Caco-2 (cell line): ENCODE data around the gene MRPS23. TPM values are rescaled to one million over a fixed set of nuclear protein-coding genes. Genes with fewer than 3 reads are reported as not detected.

ENCODE experiments used
- BruUV-seq: library from RNA; stranded (reverse); fragments of 400-500 nt; replicated peaks from 2 replicates; lab custom pipeline; 2021; lab: Mats Ljungman, UMichigan
- CTCF ChIA-PET: fragments of 300-600 bp; sonication (Branson Sonifier 250); formaldehyde crosslinking; loops from one replicate; lab custom pipeline; 2022; ENCODE audit warnings: antibody characterized with exemption; lab: Charles Lee
- POLR2A ChIA-PET: fragments of 300-600 bp; sonication (Branson Sonifier 250); formaldehyde crosslinking; loops from one replicate; lab custom pipeline; 2022; ENCODE audit warnings: antibody characterized with exemption; lab: Charles Lee
- DNase-seq, 2 experiments: peaks; one replicate each; pipeline versions ENCODE4 v3.0.0 to v3.0.0-alpha.2; 2020 to 2022
- H3K27me3 ChIP-seq: replicated peaks from 2 replicates; pipeline ENCODE4 v1.6.0; 2011; ENCODE audit warnings: low read length; ENCODE audit not compliant: control insufficient read depth, insufficient read depth
- H3K36me3 ChIP-seq: 2 replicates; pipeline ENCODE4 v1.5.1; 2011; ENCODE audit warnings: low read length; ENCODE audit not compliant: control insufficient read depth, insufficient read depth
- H3K4me1 ChIP-seq: fragments of 250-450 bp; sonication (Bioruptor Pico); 2 replicates; pipeline ENCODE4 v1.5.1; 2020; ENCODE audit warnings: mild to moderate bottlenecking
- H3K4me3 ChIP-seq: 2 replicates; pipeline ENCODE4 v1.5.1; 2011; ENCODE audit warnings: low read depth, mild to moderate bottlenecking, control low read depth, low read length
- H3K9me3 ChIP-seq: fragments of 250-450 bp; sonication (Bioruptor Pico); 2 replicates; pipeline ENCODE4 v1.5.1; 2020; ENCODE audit warnings: mild to moderate bottlenecking, moderate library complexity
- H3K27ac Mint-ChIP-seq: one replicate; pipeline ENCODE4 v1.8.0; 2022; ENCODE audit warnings: mixed read lengths; ENCODE audit not compliant: unreplicated experiment
- H3K27me3 Mint-ChIP-seq: one replicate; pipeline ENCODE4 v1.8.0; 2022; ENCODE audit warnings: mixed read lengths; ENCODE audit not compliant: insufficient read depth, unreplicated experiment
- H3K36me3 Mint-ChIP-seq: one replicate; pipeline ENCODE4 v1.8.0; 2022; ENCODE audit warnings: mild to moderate bottlenecking, mixed read lengths; ENCODE audit not compliant: insufficient read depth, unreplicated experiment
- H3K4me1 Mint-ChIP-seq: one replicate; pipeline ENCODE4 v1.8.0; 2022; ENCODE audit warnings: low read depth, mixed read lengths; ENCODE audit not compliant: unreplicated experiment
- H3K4me3 Mint-ChIP-seq: one replicate; pipeline ENCODE4 v1.8.0; 2022; ENCODE audit warnings: mild to moderate bottlenecking, moderate library complexity, mixed read lengths; ENCODE audit not compliant: unreplicated experiment
- H3K9me3 Mint-ChIP-seq: one replicate; pipeline ENCODE4 v1.8.0; 2022; ENCODE audit warnings: mixed read lengths; ENCODE audit not compliant: unreplicated experiment
- intact Hi-C: fragments of 100-400 bp; cut with micrococcal nuclease; formaldehyde crosslinking; loops from one replicate; pipeline ENCODE4 v1.10.0; 2022; ENCODE audit not compliant: unreplicated experiment
- total RNA-seq: library from RNA; stranded (reverse); gene quantifications from 2 replicates; pipeline ENCODE4 v1.2.3, GENCODE V29; 2022
- TF ChIP-seq, protein P1 (sequence below), 2 experiments: fragments of 200-600 bp in 1 of 2; IDR thresholded peaks; 1 replicate in 1 of 2; 2 replicates in 1 of 2; pipeline versions ENCODE4 v1.5.1 to v1.8.0; 2011 to 2022; ENCODE audit warnings: antibody characterized with exemption in 1 of 2, control low read depth in 1 of 2, inconsistent platforms in 1 of 2, low read depth in 1 of 2, low read length in 1 of 2, mild to moderate bottlenecking in 1 of 2, moderate library complexity in 1 of 2; ENCODE audit not compliant: insufficient read depth in 1 of 2, severe bottlenecking in 1 of 2, unreplicated experiment in 1 of 2

MRPS23 gene
- total RNA-seq, 1 experiment from 2014 or later: 72.9 TPM

DNA sequence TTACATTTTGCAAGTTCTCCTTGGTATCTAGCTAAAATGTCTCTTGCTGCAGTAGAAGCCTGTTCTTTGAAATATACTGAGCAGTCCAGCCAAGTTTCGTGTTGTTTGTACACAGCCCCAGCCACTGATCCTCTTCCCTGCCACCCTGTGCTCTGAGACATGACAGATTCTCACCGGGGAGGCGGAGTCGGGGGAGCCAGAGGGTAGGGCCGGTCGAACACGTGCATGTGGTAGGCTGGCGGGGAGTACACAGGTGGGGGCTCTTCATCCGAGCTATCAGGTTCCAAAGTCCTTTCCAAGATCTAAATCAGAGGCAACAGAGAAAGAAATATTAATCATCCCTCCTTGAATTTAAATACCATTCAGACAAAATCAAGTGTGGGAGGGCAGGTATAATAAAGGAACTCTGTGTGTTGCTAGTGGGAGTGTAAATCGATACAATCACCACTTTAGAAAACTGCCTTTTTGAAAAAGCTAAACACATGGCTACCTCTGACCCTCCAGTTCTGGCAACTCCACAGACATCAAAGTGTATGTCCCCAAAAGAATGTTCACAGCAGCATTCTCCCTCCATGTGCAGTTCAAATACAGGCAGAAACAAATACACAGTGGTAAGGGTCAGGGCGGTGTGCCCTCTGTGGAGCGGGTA lies 29.7 kb upstream of the MRPS23 start:
- Histone ChIP-seq H3K4me1 (peaks cover 44% of the 10 kb centered on the region), H3K9me3 (no peaks in the 10 kb centered on the region), H3K27me3 (no peaks in the 10 kb centered on the region), H3K36me3 (peaks cover 1% of the 10 kb centered on the region; the same call in 1 of the 2 replicates), H3K4me3 (no peak overlapping the region)
- peaks cover 13% of the 10 kb centered on the region for H3K36me3 Mint-ChIP-seq
- ChIA-PET CTCF (interaction anchor here (0.6 to 1.1 kb wide), 5 partner anchors 13 to 128 kb away, joined by 3 to 7 read pairs (median 3); partner anchors contain the start of gene SRSF1), POLR2A (interaction anchor here (1.2 to 1.5 kb wide), 2 partner anchors 19 to 128 kb away, joined by 4 to 6 read pairs; partner anchors contain the start of gene SRSF1)
- intact Hi-C loops: loop anchor here (2.0 kb wide), 1 partner anchor 19 kb away; no protein-coding TSS in a partner anchor
- peaks cover 51% of the 10 kb centered on the region for H3K4me1 Mint-ChIP-seq
- peak overlapping the region; percentile 53 for H3K4me3 Mint-ChIP-seq
- TF ChIP-seq, protein P1, sequence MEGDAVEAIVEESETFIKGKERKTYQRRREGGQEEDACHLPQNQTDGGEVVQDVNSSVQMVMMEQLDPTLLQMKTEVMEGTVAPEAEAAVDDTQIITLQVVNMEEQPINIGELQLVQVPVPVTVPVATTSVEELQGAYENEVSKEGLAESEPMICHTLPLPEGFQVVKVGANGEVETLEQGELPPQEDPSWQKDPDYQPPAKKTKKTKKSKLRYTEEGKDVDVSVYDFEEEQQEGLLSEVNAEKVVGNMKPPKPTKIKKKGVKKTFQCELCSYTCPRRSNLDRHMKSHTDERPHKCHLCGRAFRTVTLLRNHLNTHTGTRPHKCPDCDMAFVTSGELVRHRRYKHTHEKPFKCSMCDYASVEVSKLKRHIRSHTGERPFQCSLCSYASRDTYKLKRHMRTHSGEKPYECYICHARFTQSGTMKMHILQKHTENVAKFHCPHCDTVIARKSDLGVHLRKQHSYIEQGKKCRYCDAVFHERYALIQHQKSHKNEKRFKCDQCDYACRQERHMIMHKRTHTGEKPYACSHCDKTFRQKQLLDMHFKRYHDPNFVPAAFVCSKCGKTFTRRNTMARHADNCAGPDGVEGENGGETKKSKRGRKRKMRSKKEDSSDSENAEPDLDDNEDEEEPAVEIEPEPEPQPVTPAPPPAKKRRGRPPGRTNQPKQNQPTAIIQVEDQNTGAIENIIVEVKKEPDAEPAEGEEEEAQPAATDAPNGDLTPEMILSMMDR (IDR thresholded peaks at IDR 0.05; ENCODE audit: insufficient read depth in 1 of 2, low read depth in 1 of 2, low read length in 1 of 2, severe bottlenecking in 1 of 2, unreplicated experiment in 1 of 2): no peak
- no peaks in the 10 kb centered on the region for H3K9me3 Mint-ChIP-seq
- no peaks in the 10 kb centered on the region for H3K27me3 Mint-ChIP-seq
- peak overlapping the region; percentile 86 for H3K27ac Mint-ChIP-seq
- peak; percentile 59 to 66 for DNase-seq
- no TSS peak for BruUV-seq

DNA sequence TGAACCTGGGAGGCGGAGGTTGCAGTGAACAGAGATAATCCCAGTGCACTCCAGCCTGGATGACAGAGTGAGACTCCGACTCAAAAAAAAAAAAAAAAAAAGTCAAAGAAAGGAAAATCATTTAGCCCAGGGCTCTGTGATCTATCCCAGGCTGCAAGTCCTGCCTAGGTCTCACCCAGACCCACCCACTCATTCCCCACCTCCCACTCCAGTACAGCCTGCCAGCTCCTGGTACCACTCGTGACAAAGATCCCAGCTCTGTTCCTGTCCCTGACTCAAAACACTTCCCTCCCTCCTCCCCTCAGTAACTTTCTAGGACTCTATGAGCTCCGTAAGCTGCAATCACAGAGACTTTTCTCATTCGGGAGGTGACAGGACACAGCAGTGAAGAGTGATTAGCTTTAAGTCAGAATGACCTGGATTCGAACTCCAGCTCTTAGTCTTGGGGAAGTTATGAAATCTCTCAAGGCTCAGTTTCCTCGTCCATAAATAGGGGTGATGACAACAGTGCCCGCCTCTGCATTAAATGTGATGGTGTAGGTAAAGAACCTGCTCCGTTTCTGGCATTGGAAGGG lies 28.0 kb upstream of the MRPS23 start:
- no peaks in the 10 kb centered on the region for H3K9me3 ChIP-seq
- Mint-ChIP-seq H3K9me3 (no peaks in the 10 kb centered on the region), H3K27ac (no peak overlapping the region), H3K4me3 (no peak overlapping the region), H3K36me3 (peaks cover 7% of the 10 kb centered on the region), H3K4me1 (peaks cover 51% of the 10 kb centered on the region), H3K27me3 (no peaks in the 10 kb centered on the region)
- H3K4me1 ChIP-seq: peaks cover 44% of the 10 kb centered on the region
- H3K4me3 ChIP-seq: no peak overlapping the region
- no TSS peak for BruUV-seq
- intact Hi-C loops: loop anchor here (2.0 kb wide), 1 partner anchor 17 kb away; no protein-coding TSS in a partner anchor
- H3K27me3 ChIP-seq: no peaks in the 10 kb centered on the region
- H3K36me3 ChIP-seq: peaks cover 1% of the 10 kb centered on the region; the same call in 1 of the 2 replicates
- ChIA-PET POLR2A (no interaction called here), CTCF (interaction anchor here (0.6 to 1.6 kb wide), 4 partner anchors 15 to 100 kb away, joined by 3 to 5 read pairs (median 4); no protein-coding TSS in a partner anchor)
- no peak for DNase-seq
- TF ChIP-seq, protein P1 (IDR thresholded peaks at IDR 0.05; ENCODE audit: insufficient read depth in 1 of 2, low read depth in 1 of 2, low read length in 1 of 2, severe bottlenecking in 1 of 2, unreplicated experiment in 1 of 2): no peak

DNA sequence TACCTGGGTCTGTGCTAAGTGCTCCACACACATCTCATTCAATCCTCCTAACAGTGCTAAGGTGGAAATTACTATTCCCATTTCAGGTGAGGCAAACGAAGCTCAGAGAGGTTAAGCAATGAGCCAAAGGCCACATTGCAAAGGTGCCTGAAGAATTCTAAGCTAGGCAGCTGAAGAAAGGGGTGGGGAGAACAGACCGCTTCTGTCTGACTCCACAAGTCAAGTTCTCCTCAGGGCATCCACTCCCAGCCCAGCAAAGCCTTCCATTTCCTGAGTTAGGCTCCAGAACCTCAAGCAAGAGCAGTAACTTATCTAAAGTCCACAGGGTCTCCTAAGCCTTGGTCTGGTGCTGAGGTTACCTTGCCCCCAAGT lies 27.0 kb upstream of the MRPS23 start:
- intact Hi-C loops: no loop called here
- Mint-ChIP-seq H3K27ac (peak overlapping the region; percentile 89), H3K4me1 (peaks cover 49% of the 10 kb centered on the region), H3K9me3 (no peaks in the 10 kb centered on the region), H3K36me3 (peaks cover 6% of the 10 kb centered on the region), H3K4me3 (no peak overlapping the region), H3K27me3 (no peaks in the 10 kb centered on the region)
- Histone ChIP-seq H3K4me1 (peaks cover 44% of the 10 kb centered on the region), H3K9me3 (no peaks in the 10 kb centered on the region), H3K27me3 (no peaks in the 10 kb centered on the region), H3K36me3 (peaks cover 1% of the 10 kb centered on the region; the same call in 1 of the 2 replicates), H3K4me3 (no peak overlapping the region)
- BruUV-seq: no TSS peak
- TF ChIP-seq, protein P1 (IDR thresholded peaks at IDR 0.05; ENCODE audit: insufficient read depth in 1 of 2, low read depth in 1 of 2, low read length in 1 of 2, severe bottlenecking in 1 of 2, unreplicated experiment in 1 of 2): no peak
- POLR2A ChIA-PET: no interaction called here
- no peak for DNase-seq
- CTCF ChIA-PET: interaction anchor here (0.8 to 2.5 kb wide), 2 partner anchors 16 to 123 kb away, joined by 3 to 16 read pairs; no protein-coding TSS in a partner anchor
